SK-N-SH (cell line): ENCODE measurements around the gene RBM42. TPM values are rescaled to one million over a fixed set of nuclear protein-coding genes. Genes with fewer than 3 reads are reported as not detected.

ENCODE experiments used
- CTCF ChIA-PET: fragments of 300-600, 350-600 bp; formaldehyde crosslinking; extraction: SDS; loops from one replicate; lab custom pipeline; 2021; lab: Yijun Ruan, JAX
- POLR2A ChIA-PET: fragments of 350-600 bp; sonication (Branson Sonifier 250); formaldehyde crosslinking; extraction: SDS; loops from one replicate; lab custom pipeline; 2020; ENCODE audit warnings: antibody characterized with exemption, inconsistent platforms; lab: Yijun Ruan, JAX
- DNase-seq: peaks from one replicate; pipeline ENCODE4 v3.0.0; 2012
- H2AFZ ChIP-seq: fragments of 200-600 bp; sonication (generic); 2 replicates; pipeline ENCODE4 v1.8.1; 2016; ENCODE audit warnings: antibody characterized with exemption, mild to moderate bottlenecking, low read depth
- H3F3A ChIP-seq: fragments of 200-600 bp; sonication (generic); replicated peaks from 2 replicates; pipeline ENCODE3; 2016; ENCODE audit warnings: antibody characterized with exemption, mild to moderate bottlenecking; ENCODE audit not compliant: insufficient read depth
- H3K27ac ChIP-seq, 2 experiments: fragments of 200-500 bp in 1 of 2; fragments of 200-600 bp in 1 of 2; sonication (Bioruptor generic) in 1 of 2; sonication (generic), shearing (Covaris generic) in 1 of 2; 2 replicates each; pipeline versions ENCODE4 v1.5.1 to v1.6.1; 2014 to 2016; ENCODE audit warnings: low read depth in 2 of 2, inconsistent platforms in 1 of 2, low read length in 1 of 2, mild to moderate bottlenecking in 1 of 2, mixed read lengths in 1 of 2
- H3K27me3 ChIP-seq: fragments of 200-600 bp; sonication (generic), shearing (Covaris generic); 2 replicates; pipeline ENCODE4 v1.6.1; 2016; ENCODE audit warnings: mixed run types; ENCODE audit not compliant: insufficient read depth
- H3K36me3 ChIP-seq, 2 experiments: fragments of 200-500 bp in 1 of 2; fragments of 200-600 bp in 1 of 2; sonication (Bioruptor generic) in 1 of 2; sonication (generic) in 1 of 2; replicated peaks in 1 of 2; 2 replicates each; pipeline versions ENCODE3 to v1.5.1; 2014 to 2016; ENCODE audit warnings: low read length in 1 of 2, mild to moderate bottlenecking in 1 of 2; ENCODE audit not compliant: insufficient read depth in 2 of 2, control insufficient read depth in 1 of 2
- H3K4me1 ChIP-seq, 2 experiments: fragments of 200-500 bp in 1 of 2; fragments of 200-600 bp in 1 of 2; sonication (Bioruptor generic) in 1 of 2; sonication (generic), shearing (Covaris generic) in 1 of 2; 2 replicates each; pipeline versions ENCODE4 v1.5.1 to v1.6.1; 2014 to 2016; ENCODE audit warnings: low read depth in 1 of 2, low read length in 1 of 2, mixed run types in 1 of 2; ENCODE audit not compliant: insufficient read depth in 2 of 2, control insufficient read depth in 1 of 2
- H3K4me2 ChIP-seq: fragments of 200-600 bp; sonication (generic), shearing (Covaris generic); 2 replicates; pipeline ENCODE4 v1.6.1; 2017; ENCODE audit warnings: mixed run types
- H3K4me3 ChIP-seq, 2 experiments: fragments of 200-500 bp in 1 of 2; fragments of 200-600 bp in 1 of 2; sonication (Bioruptor generic) in 1 of 2; sonication (generic), shearing (Covaris generic) in 1 of 2; 2 replicates each; pipeline versions ENCODE4 v1.5.1 to v1.8.1; 2014 to 2016; ENCODE audit warnings: low read depth in 2 of 2, inconsistent platforms in 1 of 2, low read length in 1 of 2, mild to moderate bottlenecking in 1 of 2, mixed read lengths in 1 of 2, moderate library complexity in 1 of 2
- H3K79me2 ChIP-seq: fragments of 200-600 bp; sonication (generic); 2 replicates; pipeline ENCODE4 v1.8.1; 2017; ENCODE audit warnings: mild to moderate bottlenecking; ENCODE audit not compliant: insufficient read depth
- H3K9ac ChIP-seq: fragments of 200-600 bp; sonication (generic); 2 replicates; pipeline ENCODE4 v1.6.1; 2017; ENCODE audit warnings: mixed run types
- H3K9me2 ChIP-seq: fragments of 200-600 bp; sonication (generic); 2 replicates; pipeline ENCODE4 v1.6.1; 2017; ENCODE audit warnings: mixed run types
- H3K9me3 ChIP-seq: fragments of 200-600 bp; sonication (generic); 2 replicates; pipeline ENCODE4 v1.6.1; 2017; ENCODE audit warnings: mixed run types, mild to moderate bottlenecking, moderate library complexity
- H4K20me1 ChIP-seq: fragments of 200-600 bp; sonication (generic); 2 replicates; pipeline ENCODE4 v1.6.1; 2017; ENCODE audit warnings: mild to moderate bottlenecking, mixed run types; ENCODE audit not compliant: insufficient read depth
- CHD2 ChIP-seq: fragments of 150-350 bp; IDR thresholded peaks from 2 replicates; pipeline ENCODE4 v1.6.1; 2018; ENCODE audit warnings: low read length; ENCODE audit not compliant: partially characterized antibody
- CTCF ChIP-seq: fragments of 200-600 bp; sonication (generic); IDR thresholded peaks from 2 replicates; pipeline ENCODE4 v1.6.1; 2017; ENCODE audit warnings: antibody characterized with exemption, mild to moderate bottlenecking, moderate library complexity
- EZH2phosphoT487 ChIP-seq: fragments of 200-600 bp; sonication (generic); IDR thresholded peaks from 2 replicates; pipeline ENCODE4 v1.6.1; 2017; ENCODE audit warnings: low read depth, mixed run types, mild to moderate bottlenecking, antibody characterized with exemption, moderate library complexity, borderline replicate concordance
- FOXJ3 ChIP-seq: sonication (generic); formaldehyde crosslinking; IDR thresholded peaks from 2 replicates; pipeline ENCODE4 v1.5.1; 2020; ENCODE audit warnings: mild to moderate bottlenecking, missing genetic modification reagents
- FOXM1 ChIP-seq: IDR thresholded peaks from 2 replicates; pipeline ENCODE4 v1.4.0; 2012; ENCODE audit warnings: low read depth, mild to moderate bottlenecking
- GABPA ChIP-seq: IDR thresholded peaks from 2 replicates; pipeline ENCODE4 v1.4.0; 2012; ENCODE audit warnings: low read depth, mild to moderate bottlenecking
- IRF3 ChIP-seq: fragments of 150-350 bp; IDR thresholded peaks from 2 replicates; pipeline ENCODE4 v1.6.1; 2016; ENCODE audit warnings: mild to moderate bottlenecking, low read depth, low read length
- MXI1 ChIP-seq: IDR thresholded peaks from 2 replicates; pipeline ENCODE4 v1.6.1; 2012; ENCODE audit warnings: mild to moderate bottlenecking, low read depth, low read length, improper control_type of control experiment
- NRF1 ChIP-seq: IDR thresholded peaks from 2 replicates; pipeline ENCODE4 v1.6.1; 2012; ENCODE audit warnings: low read depth, mild to moderate bottlenecking, low read length
- PBX3 ChIP-seq: IDR thresholded peaks from 2 replicates; pipeline ENCODE4; 2012
- RAD21 ChIP-seq: IDR thresholded peaks from 2 replicates; pipeline ENCODE4 v1.6.1; 2012; ENCODE audit warnings: mild to moderate bottlenecking, low read length
- REST ChIP-seq: IDR thresholded peaks from 2 replicates; pipeline ENCODE4 v1.6.1; 2012; ENCODE audit warnings: mild to moderate bottlenecking, low read depth, low read length, moderate library complexity
- SMC3 ChIP-seq: IDR thresholded peaks from 2 replicates; pipeline ENCODE4 v1.6.1; 2012; ENCODE audit warnings: low read depth, low read length, improper control_type of control experiment
- TAF1 ChIP-seq: IDR thresholded peaks from 2 replicates; pipeline ENCODE4 v1.6.1; 2012; ENCODE audit warnings: low read depth, mild to moderate bottlenecking, low read length, moderate library complexity, borderline replicate concordance
- TCF12 ChIP-seq: IDR thresholded peaks from 2 replicates; pipeline ENCODE4 v1.4.0; 2012
- ZBTB33 ChIP-seq: IDR thresholded peaks from 2 replicates; pipeline ENCODE4 v1.4.0; 2012; ENCODE audit warnings: low read depth, borderline replicate concordance
- WGBS: methylation state at CpG from one replicate; pipeline ENCODE4 v1.1.6; 2017; ENCODE audit warnings: low lambda C conversion rate; 5-methylcytosine and 5-hydroxymethylcytosine counted together
- polyA plus RNA-seq, 3 experiments: library from polyadenylated mRNA; depleted of rRNA; stranded (reverse); fragments of >200 nt; gene quantifications; 2 replicates each; pipeline ENCODE4 v1.2.3, GENCODE V29; 2012

The RBM42 gene
- polyA plus RNA-seq, 1 of the 3 experiments (the other 2 are of a cell fraction) = 69.9 TPM

GRCh38 chr19:35621708-35622107 is 7.1 kb upstream of the RBM42 start:
- H3K27ac ChIP-seq = no peak overlapping the region
- peaks cover 4% of the 10 kb centered on the region for H3F3A ChIP-seq
- no peaks in the 10 kb centered on the region for H3K27me3 ChIP-seq
- no peaks in the 10 kb centered on the region for H3K9me3 ChIP-seq
- H3K4me3 ChIP-seq = no peak overlapping the region
- H4K20me1 ChIP-seq = no peaks in the 10 kb centered on the region
- ChIA-PET POLR2A (no interaction called here), CTCF (no interaction called here)
- H3K79me2 ChIP-seq = no peaks in the 10 kb centered on the region
- H3K9ac ChIP-seq = no peak overlapping the region
- no peak for DNase-seq
- H3K4me1 ChIP-seq = no peaks in the 10 kb centered on the region
- no peaks in the 10 kb centered on the region for H3K9me2 ChIP-seq
- TF ChIP-seq EZH2phosphoT487 = no peak
- TF ChIP-seq MXI1 = no peak
- TF ChIP-seq GABPA = no peak
- no peak for TF ChIP-seq TAF1
- no peak for TF ChIP-seq ZBTB33
- TF ChIP-seq NRF1 = no peak
- no peak for TF ChIP-seq FOXJ3
- no peak for TF ChIP-seq SMC3
- TF ChIP-seq REST = no peak
- no peak for TF ChIP-seq RAD21
- TF ChIP-seq IRF3 = no peak
- no peak for TF ChIP-seq TCF12
- no peak for TF ChIP-seq CTCF
- no peak for TF ChIP-seq PBX3
- TF ChIP-seq FOXM1 = no peak
- no peak for TF ChIP-seq CHD2
- no peak overlapping the region for H3K4me2 ChIP-seq
- H3K36me3 ChIP-seq = peaks cover 0 to 3% of the 10 kb centered on the region in 2 experiments
- H2AFZ ChIP-seq = no peak overlapping the region
- 88% methylated on average over 9 of the region's 9 CpGs for WGBS
